ENCODE measurements around the gene BCAS1. TPM values are rescaled to one million over a fixed set of nuclear protein-coding genes. Genes with fewer than 3 reads are reported as not detected.

Gene BCAS1
- total RNA-seq, 1 donor from 2014 or later, result 2.8 TPM

- H3K27me3 ChIP-seq (ENCODE audit: low read depth), result no peaks in the 10 kb centered on the region
- no peaks in the 10 kb centered on the region for H3K36me3 ChIP-seq
- intact Hi-C loops (cut with DNase I), result no loop called here
- ATAC-seq, result no peak
- H3K4me1 ChIP-seq, result no peaks in the 10 kb centered on the region
- DNase-seq, result no peak
- TF ChIP-seq CTCF (IDR thresholded peaks at IDR 0.05), result no peak
- H3K27ac ChIP-seq, result no peak overlapping the region
- no peak overlapping the region for H3K4me3 ChIP-seq
- H3K9me3 ChIP-seq, result no peaks in the 10 kb centered on the region
These were observed 35.8 kb upstream of the BCAS1 start for GRCh38 chr20:54106162-54106561.

- DNase-seq, result no peak
- Histone ChIP-seq H3K9me3 (no peaks in the 10 kb centered on the region), H3K36me3 (no peaks in the 10 kb centered on the region), H3K27ac (no peak overlapping the region), H3K27me3 (ENCODE audit: low read depth) (no peaks in the 10 kb centered on the region), H3K4me3 (no peak overlapping the region), H3K4me1 (no peaks in the 10 kb centered on the region)
- intact Hi-C loops (cut with DNase I), result no loop called here
- no peak for TF ChIP-seq CTCF (IDR thresholded peaks at IDR 0.05)
- no peak for ATAC-seq
These were observed 35.3 kb upstream of the BCAS1 start for GRCh38 chr20:54105653-54106052.

- TF ChIP-seq CTCF (IDR thresholded peaks at IDR 0.05), result no peak
- Histone ChIP-seq H3K9me3 (no peaks in the 10 kb centered on the region), H3K4me3 (no peak overlapping the region), H3K27ac (no peak overlapping the region), H3K36me3 (no peaks in the 10 kb centered on the region), H3K4me1 (no peaks in the 10 kb centered on the region), H3K27me3 (ENCODE audit: low read depth) (no peaks in the 10 kb centered on the region)
- ATAC-seq, result no peak
- no peak for DNase-seq
- intact Hi-C loops (cut with DNase I), result no loop called here
These were observed 34.4 kb upstream of the BCAS1 start for GRCh38 chr20:54104781-54105180.

GRCh38 chr20:54103762-54104600, 33.6 kb upstream of the BCAS1 start:
- no peak for DNase-seq
- Histone ChIP-seq H3K4me3 (no peak overlapping the region), H3K27me3 (ENCODE audit: low read depth) (no peaks in the 10 kb centered on the region), H3K27ac (no peak overlapping the region), H3K36me3 (no peaks in the 10 kb centered on the region), H3K4me1 (no peaks in the 10 kb centered on the region), H3K9me3 (no peaks in the 10 kb centered on the region)
- no peak for ATAC-seq
- no peak for TF ChIP-seq CTCF (IDR thresholded peaks at IDR 0.05)
- intact Hi-C loops (cut with DNase I), result no loop called here

- Histone ChIP-seq H3K27ac (no peak overlapping the region), H3K4me1 (no peaks in the 10 kb centered on the region), H3K27me3 (ENCODE audit: low read depth) (no peaks in the 10 kb centered on the region), H3K36me3 (no peaks in the 10 kb centered on the region), H3K9me3 (no peaks in the 10 kb centered on the region), H3K4me3 (no peak overlapping the region)
- ATAC-seq (peak; percentile 80 to 85), DNase-seq (peak; percentile 87)
- peak; percentile 95 for TF ChIP-seq CTCF (IDR thresholded peaks at IDR 0.05)
- intact Hi-C loops (cut with DNase I), result no loop called here
These were observed 32.8 kb upstream of the BCAS1 start for GRCh38 chr20:54103067-54103761.
